ENCODE results near the gene ATXN1. TPM values are rescaled to one million over a fixed set of nuclear protein-coding genes. Genes with fewer than 3 reads are reported as not detected.

ATXN1 gene
- total RNA-seq (2014; rRNA removed; shearing (Covaris generic)): under 0.01 TPM in 2 replicates

DNA sequence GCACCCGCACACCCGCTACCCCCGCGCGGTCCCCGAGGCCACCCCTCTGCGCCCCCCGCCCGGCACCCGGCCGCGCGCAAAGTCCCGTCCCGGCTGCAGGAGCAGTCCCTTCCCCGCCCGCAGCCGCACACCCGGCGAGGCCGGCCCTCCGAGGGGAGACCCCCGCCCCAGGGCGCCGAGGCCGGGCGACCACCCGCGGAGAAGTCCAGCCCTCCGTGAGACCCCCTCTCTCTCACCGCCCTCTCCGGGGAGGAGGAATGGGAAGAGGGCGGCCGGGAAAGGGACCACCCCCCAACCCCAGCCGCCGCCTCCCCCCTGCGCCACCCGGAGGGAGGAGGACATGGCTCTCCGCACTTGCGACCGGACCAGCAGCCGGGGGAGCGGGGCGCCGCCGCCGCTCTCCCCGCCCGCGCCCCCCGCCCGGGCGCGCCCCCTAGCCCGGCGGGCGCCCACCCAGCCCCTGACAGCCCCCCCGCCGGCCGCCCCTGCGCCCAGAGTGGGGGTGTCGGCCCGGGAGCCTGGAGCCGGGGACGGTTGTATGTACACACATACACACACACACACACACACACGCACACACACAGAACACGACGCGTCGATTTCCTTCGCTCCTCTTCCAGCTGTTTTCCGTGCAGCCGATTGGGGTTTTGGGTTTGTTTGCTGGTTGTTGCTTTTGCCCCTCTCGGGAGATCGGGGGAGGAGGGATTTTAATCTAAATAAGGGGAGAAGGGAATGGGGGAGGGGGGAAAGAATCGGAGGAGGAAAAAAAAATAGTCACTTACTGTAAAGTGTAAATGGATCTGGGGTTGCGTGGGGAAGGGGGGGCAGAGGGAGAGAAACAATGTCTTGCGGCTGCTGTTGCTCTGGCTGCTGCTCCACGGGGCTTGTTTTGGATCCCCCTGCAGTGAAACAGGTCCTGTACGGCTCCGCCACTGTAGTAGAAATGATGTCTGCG lies at the start of gene ATXN1:
ATXN1 (minus strand) TSS at position 945 of the 955 bp plus-strand sequence.
- DNase-seq (ENCODE audit: low spot score): no peak
- in situ Hi-C loops (cut with HindIII; ENCODE audit: low sequenced_read_pairs): no loop called here

DNA sequence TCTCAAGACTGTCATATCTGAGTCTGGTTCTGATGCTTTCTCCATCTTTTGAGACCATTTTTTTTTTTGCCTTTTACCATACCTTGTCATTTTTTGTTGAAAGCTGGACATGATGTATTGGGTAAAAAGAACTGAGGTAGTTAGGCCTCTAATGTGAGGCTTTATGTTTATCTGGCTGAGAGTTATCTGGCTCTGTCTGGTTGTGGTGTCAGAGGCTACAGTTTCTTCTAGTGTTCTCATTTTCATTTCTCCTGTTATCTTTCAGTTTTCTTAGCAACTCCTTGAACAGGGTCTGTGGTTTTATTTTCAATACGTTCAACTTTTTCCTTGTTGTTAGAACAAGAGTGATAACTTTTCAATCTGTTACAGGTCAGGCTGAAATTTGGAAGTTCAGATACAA lies 49.2 kb upstream of the ATXN1 start:
- no peak for DNase-seq (ENCODE audit: low spot score)
- in situ Hi-C loops (cut with HindIII; ENCODE audit: low sequenced_read_pairs): no loop called here

DNA sequence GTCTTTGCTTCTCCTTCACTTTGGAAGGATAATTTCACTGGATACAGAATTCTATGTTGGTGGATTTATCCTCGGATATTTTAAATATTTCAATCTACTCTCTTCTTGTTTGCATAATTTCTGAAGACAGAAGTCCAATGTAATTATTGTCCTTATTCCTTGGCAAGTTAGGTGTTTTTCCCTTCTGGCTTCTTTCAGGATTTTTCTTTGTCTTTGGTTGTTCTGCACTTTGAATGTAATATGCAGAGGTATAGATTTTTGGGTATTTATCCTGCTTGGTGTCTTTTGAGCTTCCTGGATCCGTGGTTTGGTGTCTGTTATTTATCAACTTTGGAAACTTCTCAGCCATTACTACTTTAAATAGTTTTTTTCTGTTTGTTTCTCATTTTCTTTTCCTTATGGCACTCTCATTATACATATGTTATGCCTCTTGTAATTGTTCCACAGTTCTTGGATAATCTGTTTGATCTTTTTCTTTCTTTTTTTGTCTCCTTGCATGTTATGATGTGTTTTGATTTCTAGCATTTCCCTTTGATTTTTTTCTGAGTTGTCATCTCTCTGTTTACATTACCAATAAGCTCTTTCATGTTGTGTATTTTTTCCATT lies 48.6 kb upstream of the ATXN1 start:
- in situ Hi-C loops (cut with HindIII; ENCODE audit: low sequenced_read_pairs): no loop called here
- DNase-seq (ENCODE audit: low spot score): no peak

DNA sequence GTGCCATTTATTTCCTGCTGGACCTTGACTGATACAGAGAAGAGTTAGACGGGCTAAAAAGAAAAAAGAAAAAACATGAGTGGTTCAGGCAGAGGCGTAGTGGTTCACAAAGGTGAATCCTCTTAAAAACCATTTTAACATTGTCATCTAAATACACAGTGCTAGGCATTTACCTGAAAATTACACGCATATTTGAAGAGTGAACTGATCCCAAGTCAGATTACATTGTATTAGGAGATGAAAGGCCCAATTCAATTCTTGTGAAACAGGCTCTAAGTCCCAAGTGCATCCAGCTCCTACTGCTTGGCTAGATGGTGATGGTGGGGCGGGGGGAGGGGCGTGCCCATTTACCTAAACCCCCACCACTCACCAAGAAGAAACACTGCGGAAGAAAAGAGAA lies 46.7 kb upstream of the ATXN1 start:
- in situ Hi-C loops (cut with HindIII; ENCODE audit: low sequenced_read_pairs): no loop called here
- DNase-seq (ENCODE audit: low spot score): no peak

DNA sequence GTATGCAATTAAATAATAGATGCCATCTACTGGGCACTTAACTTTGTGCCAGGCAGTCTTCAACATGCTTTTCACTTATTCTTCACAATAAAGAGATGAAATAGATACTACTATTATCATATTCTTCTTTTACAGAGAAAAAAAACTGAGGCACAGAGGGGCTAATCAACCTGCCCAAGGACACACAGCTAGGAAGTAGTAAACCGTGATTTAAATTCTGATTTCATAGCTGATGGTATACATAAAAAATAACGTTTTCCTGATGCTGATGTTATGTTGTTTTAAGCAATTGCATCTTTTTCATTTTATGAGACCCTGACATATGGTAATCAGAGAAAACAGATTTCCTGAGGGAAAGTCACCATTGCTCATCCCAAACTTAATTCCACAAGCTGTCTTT lies 45.1 kb upstream of the ATXN1 start:
- in situ Hi-C loops (cut with HindIII; ENCODE audit: low sequenced_read_pairs): no loop called here
- no peak for DNase-seq (ENCODE audit: low spot score)

DNA sequence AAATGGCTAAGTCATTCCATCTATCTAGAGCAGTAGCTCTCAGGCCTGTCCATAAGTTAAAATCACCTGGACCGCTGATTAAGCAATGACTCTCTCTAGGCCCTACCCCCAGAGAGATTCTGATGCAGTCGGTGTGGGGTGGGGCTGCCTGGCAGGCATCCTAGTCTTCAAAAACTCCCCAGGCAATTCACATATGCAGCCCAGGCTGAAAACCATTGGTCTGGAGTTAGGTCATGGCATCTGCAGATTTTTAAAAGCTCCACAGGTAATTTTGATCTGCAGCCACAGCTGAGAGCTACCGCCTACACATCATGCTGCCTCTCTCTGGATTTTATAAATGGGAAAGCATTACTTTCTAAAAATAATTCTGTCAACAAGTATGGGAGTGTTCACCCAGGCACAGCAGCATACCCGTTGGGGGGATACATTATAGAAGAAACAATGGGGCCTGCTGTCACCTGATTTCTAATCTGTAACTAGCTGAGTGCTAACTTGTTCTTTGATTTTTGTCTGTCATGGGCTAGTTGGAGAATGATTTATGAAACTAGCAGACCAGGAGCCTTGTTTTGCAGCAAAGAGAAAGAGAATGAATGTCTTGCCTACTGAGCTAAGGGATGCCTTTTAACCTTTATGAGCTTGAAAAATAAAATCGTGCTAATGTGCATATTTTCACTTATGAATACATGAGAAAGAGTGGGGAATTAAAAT lies 44.1 kb upstream of the ATXN1 start:
- in situ Hi-C loops (cut with HindIII; ENCODE audit: low sequenced_read_pairs): no loop called here
- no peak for DNase-seq (ENCODE audit: low spot score)

DNA sequence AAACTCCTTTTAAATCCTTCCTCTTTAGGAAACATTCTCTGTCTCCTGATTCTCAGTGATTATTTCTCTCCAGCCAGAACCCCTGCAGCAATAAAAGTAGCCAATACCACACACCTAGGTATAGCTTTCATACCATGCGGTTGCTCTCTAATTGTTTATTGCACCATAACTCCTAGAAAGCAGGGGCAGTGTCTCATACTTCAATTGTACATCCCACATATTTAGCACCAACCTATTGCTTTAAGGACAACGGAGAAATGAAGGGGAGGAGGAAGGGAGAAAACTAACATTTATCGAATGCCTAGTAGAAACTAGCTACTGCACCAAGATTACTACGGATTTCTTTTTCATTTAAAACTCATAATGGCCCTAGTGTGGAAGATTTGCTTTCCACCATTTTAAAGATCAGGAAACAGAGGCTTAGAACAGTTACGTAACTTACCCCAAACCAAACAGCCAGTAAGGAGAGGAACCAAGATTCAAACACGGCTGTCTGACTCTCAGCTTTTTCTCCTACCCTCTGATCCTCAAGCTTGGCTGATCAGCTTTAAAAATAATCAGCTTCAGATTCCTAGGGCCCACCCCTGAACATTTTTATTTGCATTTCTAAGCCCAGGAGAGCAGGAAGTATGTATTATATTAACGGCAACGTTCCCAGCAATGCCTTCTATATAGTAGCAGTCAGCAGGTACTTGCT lies 43.4 kb upstream of the ATXN1 start:
- DNase-seq (ENCODE audit: low spot score): no peak
- in situ Hi-C loops (cut with HindIII; ENCODE audit: low sequenced_read_pairs): no loop called here

DNA sequence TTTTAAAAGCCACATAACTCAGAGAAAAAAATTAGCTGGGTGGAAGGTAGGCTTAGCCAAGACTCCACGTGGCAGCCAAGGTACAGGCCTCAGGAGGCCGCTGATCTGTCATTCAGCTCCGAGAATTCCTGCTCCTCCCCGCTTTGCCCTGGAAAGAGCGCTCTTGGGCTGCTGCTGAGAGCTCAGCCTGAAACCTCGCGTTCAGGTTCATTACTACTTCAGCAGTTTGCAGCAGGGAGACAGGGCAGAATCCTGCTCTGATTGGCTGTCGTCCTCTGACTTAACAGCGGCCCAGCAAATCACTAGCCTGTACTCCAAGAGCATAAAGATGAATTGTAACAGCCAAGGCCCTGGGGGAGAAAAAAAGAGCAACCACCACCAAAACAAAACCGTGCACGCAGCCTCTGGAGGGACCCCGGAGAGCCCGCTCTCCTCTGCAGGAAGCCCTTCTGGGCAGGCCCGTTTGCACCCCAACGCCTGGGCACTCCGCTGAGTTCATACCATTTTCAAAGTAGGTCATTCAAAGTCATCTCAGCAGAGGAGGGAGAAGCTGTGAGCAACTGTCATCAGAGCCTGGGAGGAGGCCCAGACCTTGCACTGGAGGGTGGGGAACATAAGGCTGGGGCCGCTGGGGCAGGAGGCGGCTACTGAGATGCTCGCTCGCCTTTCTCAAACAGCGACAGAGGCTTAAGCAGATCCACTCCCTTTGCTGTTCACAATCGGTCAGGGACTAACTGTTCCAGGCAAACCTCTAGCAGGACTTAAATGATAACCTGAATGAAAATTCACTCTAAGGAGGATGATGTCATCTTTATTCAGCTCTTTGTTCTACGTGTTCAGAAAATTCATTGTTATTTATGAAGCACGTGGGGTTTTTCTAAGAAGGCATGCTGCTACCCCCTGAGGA lies 42.3 kb upstream of the ATXN1 start:
- in situ Hi-C loops (cut with HindIII; ENCODE audit: low sequenced_read_pairs): no loop called here

DNA sequence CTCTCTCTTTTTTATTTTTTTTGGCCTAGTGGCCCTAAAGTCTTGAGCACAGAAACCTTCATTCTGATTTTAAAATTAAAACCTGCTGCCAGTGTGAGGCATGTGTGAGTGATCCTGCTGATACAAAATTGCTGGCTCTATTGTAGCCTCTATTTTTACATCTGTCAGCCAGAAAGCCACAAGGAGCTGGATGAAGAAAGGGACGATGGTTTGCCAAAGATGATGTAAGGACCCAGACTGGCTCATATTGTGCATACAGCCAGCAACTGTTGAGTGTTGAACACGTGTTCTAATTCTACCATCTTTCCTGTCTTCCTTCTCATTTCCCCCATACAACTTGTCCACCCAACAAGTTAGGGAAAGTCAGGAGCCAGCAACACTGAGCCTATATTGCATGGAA lies 40.8 kb upstream of the ATXN1 start:
- peak; percentile 37 for DNase-seq (ENCODE audit: low spot score)
- in situ Hi-C loops (cut with HindIII; ENCODE audit: low sequenced_read_pairs): no loop called here

More for the DNA sequence above, 42.3 kb upstream of the ATXN1 start:
- peak; percentile 97 for DNase-seq (ENCODE audit: low spot score)

DNA sequence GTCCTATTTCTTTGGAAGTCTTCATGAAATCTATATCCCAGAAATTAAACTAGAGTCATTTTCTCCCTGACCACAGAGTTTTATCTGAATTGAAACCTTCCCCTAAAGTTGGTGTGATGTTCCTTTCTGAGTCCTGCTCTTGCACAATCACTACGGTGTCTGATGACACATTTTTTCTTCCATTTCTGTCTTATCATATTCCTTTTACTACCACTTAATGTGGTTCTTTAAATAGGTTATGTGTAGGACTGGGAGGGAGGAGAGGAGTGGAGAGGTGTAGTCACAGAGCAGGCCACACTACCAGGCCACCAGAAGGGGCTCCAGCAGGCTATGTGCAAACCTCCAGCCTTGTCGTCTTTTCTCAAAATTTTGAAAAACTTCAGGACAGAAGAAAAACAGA lies 39.7 kb upstream of the ATXN1 start:
- in situ Hi-C loops (cut with HindIII; ENCODE audit: low sequenced_read_pairs): no loop called here
- no peak for DNase-seq (ENCODE audit: low spot score)

DNA sequence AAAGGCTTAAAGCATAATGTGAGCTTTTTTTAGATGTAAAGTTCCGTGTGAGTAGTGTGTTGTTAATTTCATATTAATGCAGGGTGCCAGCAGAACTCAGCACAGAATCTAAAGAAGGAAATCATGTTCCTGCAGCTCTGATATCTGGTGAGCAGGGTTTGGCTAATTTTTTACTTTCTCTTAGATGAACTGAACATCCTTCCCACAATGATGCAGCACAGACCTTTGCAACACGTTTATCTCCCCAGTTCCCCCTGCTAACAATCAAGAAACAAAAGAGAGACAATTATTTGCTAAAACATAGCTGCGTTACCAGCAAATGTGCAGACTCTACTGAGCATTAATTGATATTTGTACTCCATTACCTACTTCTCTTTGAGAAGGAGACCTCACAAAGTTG lies 39.1 kb upstream of the ATXN1 start:
- DNase-seq (ENCODE audit: low spot score): no peak
- in situ Hi-C loops (cut with HindIII; ENCODE audit: low sequenced_read_pairs): no loop called here

DNA sequence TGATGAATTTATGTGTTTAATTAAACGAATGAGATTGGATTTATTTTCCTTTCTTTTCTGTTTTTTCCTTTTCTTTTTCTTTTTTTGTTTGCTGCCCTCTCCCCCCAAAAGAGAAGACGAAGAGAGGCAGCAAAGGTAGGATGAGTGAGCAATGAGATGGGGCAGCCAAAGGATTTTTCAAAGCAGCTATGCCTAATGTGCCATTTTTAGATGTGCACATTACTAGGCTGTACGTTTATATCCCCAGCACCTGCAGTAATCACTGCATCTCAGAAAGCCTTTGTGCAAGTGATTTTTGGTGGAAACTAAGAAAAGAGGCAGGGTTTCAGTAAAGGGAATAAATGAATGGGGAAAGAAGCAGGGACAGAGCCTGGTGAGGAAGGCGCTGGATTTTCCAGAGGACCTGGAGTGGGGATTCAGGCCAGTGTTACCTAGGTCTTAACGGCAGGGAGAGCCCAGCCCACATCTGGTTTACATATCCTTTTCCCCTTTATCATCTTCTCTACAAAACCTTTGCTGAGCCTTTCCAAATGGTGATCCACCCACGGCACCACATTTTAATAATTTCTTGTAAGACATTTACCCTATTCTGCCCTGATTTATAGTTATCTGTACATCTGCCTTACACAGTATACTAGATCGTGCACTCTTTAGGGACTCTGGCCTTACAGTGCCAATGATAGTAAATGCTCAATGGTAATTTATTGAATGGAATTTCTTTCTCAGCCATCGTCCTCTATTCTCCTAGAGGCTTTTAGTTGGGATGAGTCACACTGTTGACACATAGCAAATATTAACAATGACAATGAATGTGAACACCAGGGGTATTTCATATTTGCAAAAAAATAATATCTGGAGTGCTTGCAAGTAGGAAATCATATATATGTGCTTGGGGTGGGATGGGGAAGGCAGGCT lies 38.3 kb upstream of the ATXN1 start:
- DNase-seq (ENCODE audit: low spot score): no peak
- in situ Hi-C loops (cut with HindIII; ENCODE audit: low sequenced_read_pairs): no loop called here

DNA sequence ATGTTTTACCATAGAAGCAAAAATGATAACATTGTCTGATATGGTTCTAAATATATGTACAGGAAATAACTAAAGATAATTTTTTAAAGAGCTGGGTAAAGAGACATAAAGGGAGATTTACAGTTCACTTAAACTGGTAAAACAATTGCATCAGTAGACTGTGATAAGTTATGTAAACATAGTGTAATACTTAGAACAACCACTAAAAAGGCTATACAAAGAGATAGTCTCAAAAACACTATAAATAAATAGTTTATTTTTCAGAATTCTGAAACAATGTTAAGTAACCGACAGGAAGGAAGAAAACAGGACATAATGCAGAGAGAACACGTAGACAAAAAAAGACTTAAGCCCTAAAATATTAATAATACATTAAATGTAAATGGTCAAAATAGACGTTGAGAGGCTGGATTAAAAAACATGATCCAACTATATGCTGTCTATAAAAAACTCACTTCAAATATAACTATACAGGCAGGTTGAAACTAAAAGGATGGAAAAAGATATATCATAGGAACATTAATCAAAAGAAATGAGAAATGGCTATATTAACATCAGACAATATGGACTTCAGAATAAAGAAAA lies 32.7 kb upstream of the ATXN1 start:
- in situ Hi-C loops (cut with HindIII; ENCODE audit: low sequenced_read_pairs): no loop called here
- DNase-seq (ENCODE audit: low spot score): no peak

DNA sequence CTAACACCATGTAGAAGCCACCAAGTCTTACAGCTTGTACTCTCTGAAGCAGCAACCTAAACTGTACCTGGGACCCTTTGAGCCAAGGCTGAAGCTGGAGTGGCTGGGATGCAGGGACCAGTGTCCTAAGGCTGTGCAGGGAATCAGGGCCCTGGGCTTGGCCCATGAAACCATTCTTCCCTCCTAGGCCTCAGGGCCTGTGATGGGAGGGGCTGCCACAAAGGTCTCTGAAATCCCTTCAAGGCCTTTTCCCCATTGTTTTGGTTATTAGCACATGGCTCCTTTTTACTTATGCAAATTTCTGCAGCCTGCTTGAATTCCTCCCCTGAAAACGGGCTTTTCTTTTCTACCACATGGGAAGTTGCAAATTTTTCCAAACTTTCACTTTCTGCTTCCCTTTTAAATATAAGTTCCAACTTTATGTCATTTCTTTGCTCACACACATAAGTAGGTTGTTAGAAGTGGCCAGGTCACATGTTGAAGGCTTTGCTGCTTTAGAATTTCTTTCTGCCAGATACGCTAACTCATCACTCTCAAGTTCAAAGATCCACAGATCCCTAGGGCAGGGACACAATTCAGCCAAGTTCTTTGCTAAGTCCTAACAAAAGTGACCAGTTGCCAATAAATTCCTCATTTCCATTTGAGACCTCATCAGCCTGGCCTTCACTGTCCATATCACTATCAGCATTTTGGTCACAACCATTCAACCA lies 28.2 kb upstream of the ATXN1 start:
- in situ Hi-C loops (cut with HindIII; ENCODE audit: low sequenced_read_pairs): no loop called here
- DNase-seq (ENCODE audit: low spot score): no peak

DNA sequence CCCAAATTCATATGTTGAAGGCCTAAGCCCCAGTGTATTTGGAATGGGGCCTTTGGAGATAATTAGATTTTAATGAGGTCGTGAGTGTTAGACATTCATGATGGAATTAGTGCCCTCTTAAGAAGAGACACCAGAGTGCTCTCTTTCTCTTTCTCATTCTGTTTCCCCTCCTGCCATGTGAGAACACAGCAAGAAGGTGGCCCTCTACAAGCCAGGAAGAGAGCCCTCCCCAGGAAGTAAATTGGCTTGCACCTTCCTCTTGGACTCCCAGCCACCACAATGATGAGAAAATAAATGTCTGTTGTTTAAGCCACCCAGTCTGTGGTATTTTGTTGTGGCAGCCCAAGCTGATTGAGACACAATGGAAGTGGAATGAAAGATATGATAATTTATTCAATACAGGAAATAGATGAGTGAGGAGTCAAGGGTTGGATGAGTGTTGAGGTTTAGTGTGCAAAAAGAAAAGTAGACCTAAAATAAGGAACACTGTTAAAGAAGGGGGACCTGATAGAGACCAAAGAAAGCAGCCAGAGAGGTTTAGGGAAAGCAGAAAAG lies 25.9 kb upstream of the ATXN1 start:
- no peak for DNase-seq (ENCODE audit: low spot score)
- in situ Hi-C loops (cut with HindIII; ENCODE audit: low sequenced_read_pairs): no loop called here

DNA sequence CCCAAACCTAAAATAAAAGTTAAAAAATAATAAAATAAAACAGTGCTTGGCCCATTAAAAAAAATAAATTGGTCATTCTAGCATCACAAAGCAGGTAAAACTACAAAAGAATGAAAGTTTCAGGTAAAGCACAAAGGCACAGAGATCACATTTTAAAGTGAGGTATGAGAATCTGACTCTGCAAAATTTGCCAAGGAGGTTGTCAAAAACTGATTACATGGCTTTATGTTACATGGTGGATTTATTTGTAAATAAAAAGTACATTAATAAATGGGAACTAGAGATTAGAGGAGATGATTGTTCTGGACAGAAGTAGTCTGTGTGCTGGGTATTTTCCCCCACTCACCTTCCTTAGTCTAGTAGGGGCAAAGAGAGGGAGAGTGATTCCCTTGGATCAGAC lies 24.2 kb upstream of the ATXN1 start:
- in situ Hi-C loops (cut with HindIII; ENCODE audit: low sequenced_read_pairs): no loop called here
- DNase-seq (ENCODE audit: low spot score): no peak

All from G401 (cell line).